A673 (cell line): ENCODE results near the gene EAF2. TPM values are rescaled to one million over a fixed set of nuclear protein-coding genes. Genes with fewer than 3 reads are reported as not detected.

Experiments
- Bru-seq: library from RNA; stranded (reverse); fragments of 400-500 nt; gene quantifications from one replicate; lab custom pipeline; 2021; lab: Mats Ljungman, UMichigan
- BruChase-seq, 2 experiments: library from RNA; stranded (reverse); fragments of 400-500 nt; gene quantifications; one replicate each; lab custom pipeline; 2021; lab: Mats Ljungman, UMichigan
- BruUV-seq: library from RNA; stranded (reverse); fragments of 400-500 nt; replicated peaks from 2 replicates; lab custom pipeline; 2021; lab: Mats Ljungman, UMichigan
- CTCF ChIA-PET: fragments of 300-600 bp; sonication (Branson Sonifier 250); formaldehyde crosslinking; loops from one replicate; lab custom pipeline; 2022; ENCODE audit warnings: antibody characterized with exemption; lab: Charles Lee
- POLR2A ChIA-PET: fragments of 300-600 bp; sonication (Branson Sonifier 250); formaldehyde crosslinking; loops from one replicate; lab custom pipeline; 2022; ENCODE audit warnings: antibody characterized with exemption; ENCODE audit not compliant: low non-redundant PET; lab: Charles Lee
- DNase-seq: peaks from one replicate; pipeline ENCODE4 v3.0.0-alpha.2; 2015; ENCODE audit warnings: low spot score
- H3K27ac ChIP-seq: fragments of 200-600 bp; sonication (generic); 2 replicates; pipeline ENCODE4 v1.5.1; 2016; ENCODE audit warnings: mixed run types, low read depth, mild to moderate bottlenecking, mixed read lengths, antibody characterized with exemption, low read length; ENCODE audit not compliant: poor library complexity, severe bottlenecking
- H3K27me3 ChIP-seq: fragments of 200-600 bp; sonication (generic); replicated peaks from 2 replicates; pipeline ENCODE4 v1.6.1; 2017; ENCODE audit warnings: mixed run types, low read depth, mild to moderate bottlenecking, mixed read lengths, antibody characterized with exemption, low read length; ENCODE audit not compliant: insufficient read depth, poor library complexity
- H3K36me3 ChIP-seq: fragments of 200-600 bp; sonication (generic); 2 replicates; pipeline ENCODE4 v1.6.1; 2016; ENCODE audit warnings: mixed run types, mild to moderate bottlenecking, mixed read lengths, antibody characterized with exemption, low read length; ENCODE audit not compliant: insufficient read depth, poor library complexity, severe bottlenecking
- H3K4me1 ChIP-seq: fragments of 200-600 bp; sonication (generic); 2 replicates; pipeline ENCODE4 v1.6.1; 2017; ENCODE audit warnings: mixed run types, mild to moderate bottlenecking, mixed read lengths, antibody characterized with exemption, low read length; ENCODE audit not compliant: insufficient read depth, poor library complexity, severe bottlenecking
- H3K4me3 ChIP-seq: fragments of 200-600 bp; sonication (generic); 2 replicates; pipeline ENCODE4 v1.5.1; 2016; ENCODE audit warnings: low read depth, mixed run types, mild to moderate bottlenecking, mixed read lengths, low read length; ENCODE audit not compliant: poor library complexity, severe bottlenecking
- H3K9me3 ChIP-seq: fragments of 200-600 bp; sonication (generic); 2 replicates; pipeline ENCODE4 v1.6.1; 2016; ENCODE audit warnings: mixed run types, low read depth, mild to moderate bottlenecking, mixed read lengths, antibody characterized with exemption, low read length; ENCODE audit not compliant: poor library complexity, severe bottlenecking
- EZH2 ChIP-seq: fragments of 200-600 bp; sonication (generic); IDR thresholded peaks from 2 replicates; pipeline ENCODE4 v1.6.1; 2017; ENCODE audit warnings: borderline replicate concordance, low read depth, mild to moderate bottlenecking, mixed read lengths, antibody characterized with exemption, low read length; ENCODE audit not compliant: poor library complexity, severe bottlenecking
- intact Hi-C: fragments of 100-400 bp; cut with micrococcal nuclease; formaldehyde crosslinking; loops from one replicate; pipeline ENCODE4 v1.10.0; 2022; ENCODE audit not compliant: unreplicated experiment
- long read RNA-seq: library from polyadenylated mRNA; stranded (forward); transcript quantifications from one replicate; pipeline ENCODE4 v2.0.0, GENCODE V29; 2022
- total RNA-seq: library from RNA; stranded (reverse); gene quantifications from 2 replicates; pipeline ENCODE4 v1.2.3, GENCODE V29; 2021
- TF ChIP-seq, protein P1 (sequence below): fragments of 300-800, 200-600 bp; sonication (generic); conservative IDR thresholded peaks from 2 replicates; pipeline ENCODE4 v1.5.1; 2017; ENCODE audit warnings: low read depth, mild to moderate bottlenecking, antibody characterized with exemption, low read length, moderate library complexity, mixed read lengths

Gene EAF2
- 12.4 and 13.1 TPM in 2 replicates for total RNA-seq
- Bru-seq, nascent RNA, result percentile 61 among the genes with signal in this experiment
- BruChase-seq, experiment 1, labeled RNA remaining after a 2-hour chase, result percentile 62 among the genes with signal in this experiment
- percentile 52 among the genes with signal in this experiment for BruChase-seq, experiment 2, labeled RNA remaining after a 6-hour chase
- long read RNA-seq, transcript EAF2-201 (6 exons, 992 nt), result major isoform, 23 of 31 reads
- long read RNA-seq, partial matches to known transcripts, result 1 of 31 reads
- long read RNA-seq, other reads (novel, unspliced or antisense), result 3 of 31 reads

GRCh38 chr3:121834671-121835464 lies at the start of gene EAF2, which contains the start of gene IQCB1:
Gene EAF2, plus strand, starts transcription at chr3:121835209. Its CDS starts 77 bp downstream, at chr3:121835286.
Gene IQCB1, minus strand, starts transcription at chr3:121835060. Its CDS starts 6,100 bp downstream, at chr3:121828960.
- POLR2A ChIA-PET, result interaction anchor here (0.6 kb wide), 2 partner anchors 60 to 235 kb away, joined by 3 to 13 read pairs; no protein-coding TSS in a partner anchor
- Histone ChIP-seq H3K4me1 (no peaks in the 10 kb centered on the region), H3K4me3 (peak within 1 kb of the TSS; percentile 84), H3K27ac (peak within 1 kb of the TSS; percentile 92), H3K9me3 (no peaks in the 10 kb centered on the region), H3K27me3 (no peaks in the 10 kb centered on the region), H3K36me3 (peaks cover 17% of the 10 kb centered on the region)
- intact Hi-C loops, result no loop called here
- CTCF ChIA-PET, result no interaction called here
- DNase-seq, result peak; percentile 96
- no TSS peak for BruUV-seq
- TF ChIP-seq, protein P1, sequence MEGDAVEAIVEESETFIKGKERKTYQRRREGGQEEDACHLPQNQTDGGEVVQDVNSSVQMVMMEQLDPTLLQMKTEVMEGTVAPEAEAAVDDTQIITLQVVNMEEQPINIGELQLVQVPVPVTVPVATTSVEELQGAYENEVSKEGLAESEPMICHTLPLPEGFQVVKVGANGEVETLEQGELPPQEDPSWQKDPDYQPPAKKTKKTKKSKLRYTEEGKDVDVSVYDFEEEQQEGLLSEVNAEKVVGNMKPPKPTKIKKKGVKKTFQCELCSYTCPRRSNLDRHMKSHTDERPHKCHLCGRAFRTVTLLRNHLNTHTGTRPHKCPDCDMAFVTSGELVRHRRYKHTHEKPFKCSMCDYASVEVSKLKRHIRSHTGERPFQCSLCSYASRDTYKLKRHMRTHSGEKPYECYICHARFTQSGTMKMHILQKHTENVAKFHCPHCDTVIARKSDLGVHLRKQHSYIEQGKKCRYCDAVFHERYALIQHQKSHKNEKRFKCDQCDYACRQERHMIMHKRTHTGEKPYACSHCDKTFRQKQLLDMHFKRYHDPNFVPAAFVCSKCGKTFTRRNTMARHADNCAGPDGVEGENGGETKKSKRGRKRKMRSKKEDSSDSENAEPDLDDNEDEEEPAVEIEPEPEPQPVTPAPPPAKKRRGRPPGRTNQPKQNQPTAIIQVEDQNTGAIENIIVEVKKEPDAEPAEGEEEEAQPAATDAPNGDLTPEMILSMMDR, result no peak
- no peak for TF ChIP-seq EZH2

DNA sequence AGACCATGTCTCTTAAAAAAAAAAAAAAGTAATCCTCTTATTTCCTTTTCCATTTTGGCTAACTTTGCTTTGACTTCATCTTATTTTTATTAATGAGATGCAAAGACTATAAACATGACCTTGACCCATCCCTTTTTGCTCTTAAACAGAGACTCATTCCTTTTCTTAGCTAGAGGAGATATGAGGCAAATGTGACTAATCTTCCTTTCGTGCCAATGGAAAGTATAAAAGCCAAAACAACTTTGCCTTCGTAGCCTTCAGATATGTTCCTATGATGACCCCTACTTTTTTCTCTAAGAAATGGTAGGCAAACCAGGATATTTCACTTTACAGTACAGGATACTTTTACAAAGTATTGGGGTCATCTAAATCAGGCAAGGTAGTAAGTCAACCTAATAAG lies 48.5 kb upstream of the EAF2 start:
- TF ChIP-seq EZH2, result no peak
- TF ChIP-seq, protein P1, result no peak
- Histone ChIP-seq H3K4me3 (no peak overlapping the region), H3K9me3 (no peaks in the 10 kb centered on the region), H3K27me3 (no peaks in the 10 kb centered on the region), H3K27ac (no peak overlapping the region), H3K36me3 (peaks cover 56% of the 10 kb centered on the region), H3K4me1 (no peaks in the 10 kb centered on the region)
- no peak for DNase-seq
- CTCF ChIA-PET, result no interaction called here
- no TSS peak for BruUV-seq
- intact Hi-C loops, result no loop called here
- POLR2A ChIA-PET, result no interaction called here

GRCh38 chr3:121793078-121793477 lies 41.9 kb upstream of the EAF2 start:
- H3K27me3 ChIP-seq, result no peaks in the 10 kb centered on the region
- no peak overlapping the region for H3K4me3 ChIP-seq
- DNase-seq, result no peak
- no peaks in the 10 kb centered on the region for H3K4me1 ChIP-seq
- H3K27ac ChIP-seq, result no peak overlapping the region
- CTCF ChIA-PET, result no interaction called here
- no TSS peak for BruUV-seq
- peaks cover 35% of the 10 kb centered on the region for H3K36me3 ChIP-seq
- H3K9me3 ChIP-seq, result no peaks in the 10 kb centered on the region
- POLR2A ChIA-PET, result no interaction called here
- intact Hi-C loops, result no loop called here
- TF ChIP-seq, protein P1, result no peak
- TF ChIP-seq EZH2, result no peak
